Stomach (tissue), 9 donors: ENCODE measurements around the gene GSTO2. TPM values are rescaled to one million over a fixed set of nuclear protein-coding genes. Genes with fewer than 3 reads are reported as not detected.
"Not testable (repeated sequence)": the region's sequence is repeated elsewhere in the genome, so short reads cannot be mapped to it uniquely, and the experiment has no call there.

Experiments
- DNase-seq, 2 donors: peaks; one replicate each; pipeline versions ENCODE4 v3.0.0 to v3.0.0-alpha.2; 2013 to 2019
- H3K27ac ChIP-seq, 5 donors: fragments of 200-600 bp in 4 of 5; sonication (generic) in 4 of 5; one replicate each; pipeline ENCODE4 v1.5.1; 2013 to 2019; ENCODE audit warnings: mild to moderate bottlenecking in 1 of 5, moderate library complexity in 1 of 5
- H3K27me3 ChIP-seq, 3 donors: fragments of 200-600 bp; sonication (generic); one replicate each; pipeline ENCODE4 v1.5.1; 2017 to 2019; ENCODE audit warnings: mixed run types in 1 of 3
- H3K36me3 ChIP-seq, 4 donors: fragments of 200-600 bp; sonication (generic); 1 replicate in 3 of 4; 2 replicates in 1 of 4; pipeline ENCODE4 v1.5.1; 2016 to 2019
- H3K4me1 ChIP-seq, 4 donors: fragments of 200-600 bp; sonication (generic); one replicate each; pipeline ENCODE4 v1.5.1; 2016 to 2019
- H3K4me3 ChIP-seq, 4 donors: fragments of 200-600 bp; sonication (generic) in 3 of 4; one replicate each; pipeline ENCODE4 v1.5.1; 2016 to 2019; ENCODE audit warnings: mild to moderate bottlenecking in 1 of 4
- H3K9me3 ChIP-seq, 4 donors: fragments of 200-600 bp; sonication (generic); one replicate each; pipeline ENCODE4 v1.5.1; 2016 to 2019
- CTCF ChIP-seq, 7 experiments: fragments of 450-650 bp in 4 of 7; fragments of 200-600 bp in 3 of 7; sonication (generic) in 3 of 7; IDR thresholded peaks; one replicate each; pipeline ENCODE4 v1.5.1; 2016 to 2019; ENCODE audit warnings: antibody characterized with exemption in 7 of 7, control low read depth in 2 of 7, mild to moderate bottlenecking in 1 of 7
- EP300 ChIP-seq: sonication (generic); formaldehyde crosslinking; IDR thresholded peaks from one replicate; pipeline ENCODE4 v1.6.1; 2017; ENCODE audit warnings: antibody characterized with exemption
- POLR2A ChIP-seq, 4 donors: fragments of 450-650 bp; IDR thresholded peaks; one replicate each; pipeline ENCODE4 v1.6.1; 2016; ENCODE audit warnings: antibody characterized with exemption in 4 of 4, control low read depth in 2 of 4, mild to moderate bottlenecking in 1 of 4, moderate library complexity in 1 of 4
- POLR2AphosphoS5 ChIP-seq, 3 donors: sonication (generic); formaldehyde crosslinking; IDR thresholded peaks; one replicate each; pipeline ENCODE4 v1.6.1; 2016; ENCODE audit warnings: antibody characterized with exemption in 3 of 3
- WGBS, 5 donors: extraction: QIAGEN DNeasy Blood & Tissue Kit in 3 of 5; methylation state at CpG; one replicate each; pipeline versions ENCODE4 v1.1.5 to v1.1.7; 2013 to 2018; 5-methylcytosine and 5-hydroxymethylcytosine counted together
- intact Hi-C: fragments of 100-400 bp; cut with DNase I; formaldehyde crosslinking; loops from one replicate; pipeline ENCODE4 v1.15.1; 2023; ENCODE audit warnings: low total_unique reads
- polyA plus RNA-seq, 3 donors: library from polyadenylated mRNA; stranded (reverse); fragments of 200-250 nt; gene quantifications; one replicate each; pipeline ENCODE4 v1.2.3, GENCODE V29; 2013
- total RNA-seq, 5 donors: library from RNA; depleted of rRNA; stranded (reverse); fragments of >200 nt; gene quantifications; one replicate each; pipeline versions ENCODE4 v1.1.0 to v1.2.3, GENCODE V29; 2014 to 2016
- donor health status: healthy with polysubstance abuse.
- donor health status: Bipolar disorder and iron deficiency.
- donor health status: healthy.

Gene GSTO2
- total and polyA plus RNA-seq, 8 donors = under 0.01 to 26.6 (median 10.0) TPM

GRCh38 chr10:104235801-104236200 is 33.2 kb upstream of the GSTO2 start:
- no peak for TF ChIP-seq POLR2A (IDR thresholded peaks at IDR 0.05)
- TF ChIP-seq POLR2AphosphoS5 (IDR thresholded peaks at IDR 0.05) = no peak
- TF ChIP-seq CTCF (IDR thresholded peaks at IDR 0.05) = no peak
- no peak for TF ChIP-seq EP300
- 69 to 84% (median 77%) methylated on average over 3 of the region's 3 CpGs for WGBS, 5 donors
- no peak overlapping the region for H3K27ac ChIP-seq
- H3K36me3 ChIP-seq = no peaks in the 10 kb centered on the region
- no peak for DNase-seq
- peaks cover 0 to 19% (median 11%) of the 10 kb centered on the region in 4 donors for H3K4me1 ChIP-seq
- no peaks in the 10 kb centered on the region for H3K27me3 ChIP-seq
- H3K4me3 ChIP-seq = no peak overlapping the region
- intact Hi-C loops = no loop called here
- peaks cover 0 to 7% (median 0%) of the 10 kb centered on the region in 4 donors for H3K9me3 ChIP-seq

- intact Hi-C loops = no loop called here
- no peaks in the 10 kb centered on the region for H3K27me3 ChIP-seq
- no peak overlapping the region for H3K27ac ChIP-seq
- 57 to 87% (median 71%) methylated on average over 2 of the region's 2 CpGs for WGBS, 5 donors
- no peaks in the 10 kb centered on the region for H3K4me1 ChIP-seq
- no peak overlapping the region for H3K4me3 ChIP-seq
- H3K9me3 ChIP-seq = peaks cover 0 to 2% (median 0%) of the 10 kb centered on the region in 4 donors
- DNase-seq = no peak
- TF ChIP-seq POLR2A (IDR thresholded peaks at IDR 0.05) = no peak
- TF ChIP-seq POLR2AphosphoS5 (IDR thresholded peaks at IDR 0.05) = no peak
- no peak for TF ChIP-seq EP300
- no peak for TF ChIP-seq CTCF (IDR thresholded peaks at IDR 0.05)
- H3K36me3 ChIP-seq = no peaks in the 10 kb centered on the region
These were observed 28.9 kb upstream of the GSTO2 start for GRCh38 chr10:104240078-104240477.

GRCh38 chr10:104242545-104242944 is 26.4 kb upstream of the GSTO2 start:
- no peak overlapping the region for H3K27ac ChIP-seq
- intact Hi-C loops = no loop called here

GRCh38 chr10:104243009-104243408 is 26.0 kb upstream of the GSTO2 start:
- H3K4me3 ChIP-seq, H3K27ac ChIP-seq, H3K36me3 ChIP-seq, H3K4me1 ChIP-seq, H3K9me3 ChIP-seq, intact Hi-C loops, H3K27me3 ChIP-seq: not testable (repeated sequence)
- DNase-seq = peak in 1 of 2 donors; percentile 25
- 72 to 83% (median 77%) methylated on average over 3 of the region's 3 CpGs for WGBS, 5 donors

More at GRCh38 chr10:104242545-104242944, 26.4 kb upstream of the GSTO2 start:
- no peak for DNase-seq
- TF ChIP-seq EP300 (no peak), POLR2A (IDR thresholded peaks at IDR 0.05) (no peak), POLR2AphosphoS5 (IDR thresholded peaks at IDR 0.05) (no peak), CTCF (IDR thresholded peaks at IDR 0.05) (no peak)
- H3K27me3 ChIP-seq = no peaks in the 10 kb centered on the region
- no peaks in the 10 kb centered on the region for H3K4me1 ChIP-seq
- no peak overlapping the region for H3K4me3 ChIP-seq
- H3K9me3 ChIP-seq = peaks cover 0 to 5% (median 0%) of the 10 kb centered on the region in 4 donors
- no peaks in the 10 kb centered on the region for H3K36me3 ChIP-seq

- DNase-seq = peak in 1 of 2 donors; percentile 46
- 29 to 41% (median 31%) methylated on average over 4 to 5 of the region's 5 CpGs for WGBS, 5 donors
- intact Hi-C loops = no loop called here
- Histone ChIP-seq H3K27ac (no peak overlapping the region), H3K27me3 (no peaks in the 10 kb centered on the region), H3K4me1 (no peaks in the 10 kb centered on the region), H3K4me3 (no peak overlapping the region), H3K9me3 (peaks cover 0 to 5% (median 0%) of the 10 kb centered on the region in 4 donors), H3K36me3 (no peaks in the 10 kb centered on the region)
- TF ChIP-seq CTCF (IDR thresholded peaks at IDR 0.05) = no peak
- no peak for TF ChIP-seq EP300
- TF ChIP-seq POLR2A (IDR thresholded peaks at IDR 0.05) = no peak
- TF ChIP-seq POLR2AphosphoS5 (IDR thresholded peaks at IDR 0.05) = no peak
These were observed 25.5 kb upstream of the GSTO2 start for GRCh38 chr10:104243512-104243911.
